ENCODE measurements around the gene CDH2.

CDH2 gene

GRCh38 chr18:28126768-28127167 lies 50.2 kb downstream of the CDH2 start:
- DNase-seq: no peak

GRCh38 chr18:28125051-28125450 lies 51.9 kb downstream of the CDH2 start:
- no peak for DNase-seq

- no peak for DNase-seq
Observed at GRCh38 chr18:28124131-28125029, 52.5 kb downstream of the CDH2 start.

GRCh38 chr18:28123401-28124030 lies 53.4 kb downstream of the CDH2 start:
- DNase-seq: no peak

- no peak for DNase-seq
Observed at GRCh38 chr18:28120828-28121515, 56.0 kb downstream of the CDH2 start.

GRCh38 chr18:28116461-28116860 lies 60.5 kb downstream of the CDH2 start:
- DNase-seq: no peak

- no peak for DNase-seq
Observed at GRCh38 chr18:28115149-28115550, 61.8 kb downstream of the CDH2 start.

- DNase-seq: no peak
Observed at GRCh38 chr18:28114472-28114871, 62.5 kb downstream of the CDH2 start.

GRCh38 chr18:28113271-28114029 lies 63.5 kb downstream of the CDH2 start:
- DNase-seq: no peak

- no peak for DNase-seq
Observed at GRCh38 chr18:28112056-28112470, 64.9 kb downstream of the CDH2 start.

- DNase-seq: no peak
Observed at GRCh38 chr18:28110924-28111323, 66.0 kb downstream of the CDH2 start.

- DNase-seq: no peak
Observed at GRCh38 chr18:28109781-28110560, 67.0 kb downstream of the CDH2 start.

GRCh38 chr18:28108814-28109213 lies 68.1 kb downstream of the CDH2 start:
- DNase-seq: no peak

- no peak for DNase-seq
Observed at GRCh38 chr18:28108254-28108653, 68.7 kb downstream of the CDH2 start.

- no peak for DNase-seq
Observed at GRCh38 chr18:28099237-28099636, 77.7 kb downstream of the CDH2 start.

- no peak for DNase-seq
Observed at GRCh38 chr18:28095631-28096030, 81.3 kb downstream of the CDH2 start.

GRCh38 chr18:28095041-28095440 lies 81.9 kb downstream of the CDH2 start:
- no peak for DNase-seq

GRCh38 chr18:28091197-28091596 lies 85.7 kb downstream of the CDH2 start:
- no peak for DNase-seq

GRCh38 chr18:28088477-28088876 lies 88.5 kb downstream of the CDH2 start:
- DNase-seq: no peak

GRCh38 chr18:28086670-28087552 lies 90.0 kb downstream of the CDH2 start:
- no peak for DNase-seq

GRCh38 chr18:28081516-28081915 lies 95.4 kb downstream of the CDH2 start:
- DNase-seq: no peak

All from hematopoietic multipotent progenitor cell treated with erythropoietin and hydrocortisone succinate and interleukin-3 and kit ligand, for 4 days (in vitro differentiated cells).